SIG-M5 (cell line): Measurements from ENCODE around the gene CRLF1.

ENCODE experiments used
- DNase-seq: peaks from one replicate; lab custom pipeline; 2025; lab: John Stamatoyannopoulos, UW

The CRLF1 gene

GRCh38 chr19:18636183-18636968, 29.8 kb upstream of the CRLF1 start:
- DNase-seq, result peak; percentile 83

- no peak for DNase-seq
Measured at GRCh38 chr19:18635831-18636182, 29.2 kb upstream of the CRLF1 start.

- DNase-seq, result no peak
Measured at GRCh38 chr19:18634612-18635297, 28.2 kb upstream of the CRLF1 start.

- no peak for DNase-seq
Measured at GRCh38 chr19:18633321-18633720, 26.7 kb upstream of the CRLF1 start.

- no peak for DNase-seq
Measured at GRCh38 chr19:18629166-18630088, 22.8 kb upstream of the CRLF1 start.

- no peak for DNase-seq
Measured at GRCh38 chr19:18626906-18627305, 20.3 kb upstream of the CRLF1 start.

- no peak for DNase-seq
Measured at GRCh38 chr19:18620902-18621301, 14.3 kb upstream of the CRLF1 start.

GRCh38 chr19:18620311-18620710, 13.7 kb upstream of the CRLF1 start:
- no peak for DNase-seq

- DNase-seq, result no peak
Measured at GRCh38 chr19:18618236-18618635, 11.6 kb upstream of the CRLF1 start.

GRCh38 chr19:18617562-18617961, 11.0 kb upstream of the CRLF1 start:
- no peak for DNase-seq

GRCh38 chr19:18616023-18616422, 9.4 kb upstream of the CRLF1 start:
- DNase-seq, result no peak

GRCh38 chr19:18613589-18614234, 7.1 kb upstream of the CRLF1 start:
- no peak for DNase-seq

- DNase-seq, result no peak
Measured at GRCh38 chr19:18612772-18613588, 6.4 kb upstream of the CRLF1 start, which contains the start of gene TMEM59L. Gene TMEM59L (plus strand): TSS chr19:18612870. CDS start chr19:18612959, 89 bp downstream.

GRCh38 chr19:18612051-18612771, 5.6 kb upstream of the CRLF1 start:
- no peak for DNase-seq

- no peak for DNase-seq
Measured at GRCh38 chr19:18611327-18612050, 4.9 kb upstream of the CRLF1 start.

GRCh38 chr19:18610556-18611326, 4.1 kb upstream of the CRLF1 start:
- no peak for DNase-seq

- DNase-seq, result no peak
Measured at GRCh38 chr19:18610245-18610555, 3.6 kb upstream of the CRLF1 start.

GRCh38 chr19:18609717-18610051, 3.1 kb upstream of the CRLF1 start:
- DNase-seq, result no peak
